Erythroblast (primary cell): ENCODE data around the gene GPNMB.

Source experiments
- GATA1 ChIP-seq: IDR thresholded peaks from 2 replicates; pipeline ENCODE4 v1.6.1; 2011; ENCODE audit warnings: low read depth, mild to moderate bottlenecking, control low read depth, low read length, moderate library complexity
- POLR2A ChIP-seq: IDR thresholded peaks from 2 replicates; pipeline ENCODE4 v1.6.1; 2011; ENCODE audit warnings: mild to moderate bottlenecking, low read length

DNA sequence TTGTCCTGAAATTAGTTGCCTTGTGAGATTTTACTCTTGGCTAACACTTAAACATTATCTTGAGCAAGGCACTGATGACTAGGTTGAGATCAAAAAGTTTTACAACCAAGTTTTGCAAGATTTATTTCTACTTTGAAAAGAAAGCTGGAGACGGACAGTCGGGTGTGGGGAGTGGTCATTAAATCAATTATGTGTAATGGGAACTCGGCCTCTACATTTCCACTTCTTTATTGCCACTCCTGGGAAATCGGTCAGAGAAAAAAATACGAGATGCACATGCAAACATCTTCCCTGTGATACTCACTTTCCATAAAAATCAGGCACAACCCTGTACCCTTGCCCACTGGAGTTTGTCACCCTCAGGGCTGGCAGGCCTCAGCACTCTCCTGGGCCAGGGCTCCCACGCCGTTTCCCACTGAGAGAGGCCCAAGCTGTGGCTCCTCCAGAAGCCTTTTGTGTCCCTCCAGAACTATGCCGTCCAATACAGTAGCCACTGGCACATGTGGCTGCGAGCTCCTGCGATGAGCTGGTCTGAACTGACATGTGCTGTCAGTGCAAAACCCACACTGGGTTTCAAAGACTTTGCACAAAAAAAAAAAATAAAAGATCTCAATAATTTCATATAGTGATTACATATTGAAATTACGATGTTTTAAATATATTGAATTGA is 7.5 kb upstream of the GPNMB start:
- TF ChIP-seq POLR2A (no peak), GATA1 (no peak)
